ENCODE data around the gene KCMF1. TPM values are rescaled to one million over a fixed set of nuclear protein-coding genes. Genes with fewer than 3 reads are reported as not detected.

Gene KCMF1
- polyA plus RNA-seq, 1 donor from 2014 or later, result 43.3 TPM

GRCh38 chr2:84965192-84965516 is 5.8 kb upstream of the KCMF1 start:
- no peak overlapping the region for H2AFZ ChIP-seq (ENCODE audit: low read depth, low read length)
- H3F3A ChIP-seq (ENCODE audit: insufficient read depth, low read length, poor library complexity, severe bottlenecking), result no peaks in the 10 kb centered on the region
- H3K79me2 ChIP-seq (replicated peaks; ENCODE audit: insufficient read depth, low read length), result peaks cover 24% of the 10 kb centered on the region
- no peaks in the 10 kb centered on the region for H4K20me1 ChIP-seq (ENCODE audit: insufficient read depth)
- H3K36me3 ChIP-seq (ENCODE audit: insufficient read depth, low read length), result no peaks in the 10 kb centered on the region
- no peak overlapping the region for H3K4me3 ChIP-seq (ENCODE audit: low read length)
- no peaks in the 10 kb centered on the region for H3K9me3 ChIP-seq (ENCODE audit: low read length)
- no peak overlapping the region for H3K9ac ChIP-seq (ENCODE audit: low read length)
- H3K9me2 ChIP-seq (ENCODE audit: insufficient read depth, low read length), result no peaks in the 10 kb centered on the region
- no peak overlapping the region for H3K27ac ChIP-seq (ENCODE audit: low read length)
- no peaks in the 10 kb centered on the region for H3K27me3 ChIP-seq (ENCODE audit: insufficient read depth, low read depth, low read length)
- H3K4me2 ChIP-seq (ENCODE audit: low read length), result no peak overlapping the region
- TF ChIP-seq POLR2AphosphoS5 (IDR thresholded peaks at IDR 0.05) (no peak), RAD21 (conservative IDR thresholded peaks at IDR 0.05) (no peak), REST (IDR thresholded peaks at IDR 0.05; ENCODE audit: borderline replicate concordance) (no peak)

- H3F3A ChIP-seq (ENCODE audit: insufficient read depth, low read length, poor library complexity, severe bottlenecking), result no peaks in the 10 kb centered on the region
- H3K4me3 ChIP-seq (ENCODE audit: low read length), result no peak overlapping the region
- H3K9me3 ChIP-seq (ENCODE audit: low read length), result no peaks in the 10 kb centered on the region
- H3K79me2 ChIP-seq (replicated peaks; ENCODE audit: insufficient read depth, low read length), result peaks cover 24% of the 10 kb centered on the region
- no peaks in the 10 kb centered on the region for H3K36me3 ChIP-seq (ENCODE audit: insufficient read depth, low read length)
- H3K9ac ChIP-seq (ENCODE audit: low read length), result no peak overlapping the region
- no peaks in the 10 kb centered on the region for H4K20me1 ChIP-seq (ENCODE audit: insufficient read depth)
- no peaks in the 10 kb centered on the region for H3K27me3 ChIP-seq (ENCODE audit: insufficient read depth, low read depth, low read length)
- TF ChIP-seq SMC3 (conservative IDR thresholded peaks at IDR 0.05; ENCODE audit: poor library complexity) (no peak), EP300 (conservative IDR thresholded peaks at IDR 0.05; ENCODE audit: poor library complexity, severe bottlenecking) (no peak), EZH2 (IDR thresholded peaks at IDR 0.05; ENCODE audit: borderline replicate concordance, insufficient read depth, low read length, poor library complexity, severe bottlenecking) (no peak), REST (IDR thresholded peaks at IDR 0.05; ENCODE audit: borderline replicate concordance) (no peak), TAF1 (IDR thresholded peaks at IDR 0.05; ENCODE audit: low read depth) (no peak), CTCF (IDR thresholded peaks at IDR 0.05; ENCODE audit: poor library complexity, severe bottlenecking) (no peak), MXI1 (conservative IDR thresholded peaks at IDR 0.05; ENCODE audit: poor library complexity, severe bottlenecking) (no peak), RAD21 (conservative IDR thresholded peaks at IDR 0.05) (no peak)
- no peak overlapping the region for H3K27ac ChIP-seq (ENCODE audit: low read length)
- no peak overlapping the region for H2AFZ ChIP-seq (ENCODE audit: low read depth, low read length)
- no peaks in the 10 kb centered on the region for H3K9me2 ChIP-seq (ENCODE audit: insufficient read depth, low read length)
- no peak overlapping the region for H3K4me2 ChIP-seq (ENCODE audit: low read length)
Measured at GRCh38 chr2:84965827-84966226, 5.1 kb upstream of the KCMF1 start.

All from neural cell (in vitro differentiated cells).